Inferior parietal cortex (tissue), 1 donor: ENCODE results near the gene CAPZB.

ENCODE experiments used
- DNase-seq: peaks from one replicate; pipeline ENCODE4 v3.0.0-alpha.2; 2016; ENCODE audit errors: extremely low spot score

The CAPZB gene

GRCh38 chr1:19346026-19346425, 139.3 kb downstream of the CAPZB start:
- DNase-seq: no peak

GRCh38 chr1:19345391-19345790, 139.9 kb downstream of the CAPZB start:
- no peak for DNase-seq

GRCh38 chr1:19344831-19345230, 140.5 kb downstream of the CAPZB start:
- DNase-seq: no peak

GRCh38 chr1:19344372-19344810, 140.9 kb downstream of the CAPZB start:
- no peak for DNase-seq

- no peak for DNase-seq
Measured at GRCh38 chr1:19343617-19344350, 141.6 kb downstream of the CAPZB start.

- DNase-seq: no peak
Measured at GRCh38 chr1:19342894-19343616, 142.3 kb downstream of the CAPZB start.

- DNase-seq: no peak
Measured at GRCh38 chr1:19342062-19342750, 143.1 kb downstream of the CAPZB start.

- peak; percentile 68 for DNase-seq
Measured at GRCh38 chr1:19341201-19342061, 143.9 kb downstream of the CAPZB start.

- DNase-seq: no peak
Measured at GRCh38 chr1:19340387-19340937, 144.9 kb downstream of the CAPZB start.

- DNase-seq: no peak
Measured at GRCh38 chr1:19339214-19339861, 146.0 kb downstream of the CAPZB start.

- no peak for DNase-seq
Measured at GRCh38 chr1:19338323-19338762, 147.0 kb downstream of the CAPZB start.

GRCh38 chr1:19337289-19337688, 148.1 kb downstream of the CAPZB start:
- no peak for DNase-seq

- DNase-seq: no peak
Measured at GRCh38 chr1:19336543-19336942, 148.8 kb downstream of the CAPZB start.

GRCh38 chr1:19333587-19334354, 151.6 kb downstream of the CAPZB start:
- DNase-seq: no peak

- DNase-seq: no peak
Measured at GRCh38 chr1:19332832-19333231, 152.5 kb downstream of the CAPZB start.

- no peak for DNase-seq
Measured at GRCh38 chr1:19331262-19331878, 154.0 kb downstream of the CAPZB start.

GRCh38 chr1:19330449-19331135, 154.7 kb downstream of the CAPZB start:
- DNase-seq: no peak

- DNase-seq: no peak
Measured at GRCh38 chr1:19329611-19330010, 155.7 kb downstream of the CAPZB start.

GRCh38 chr1:19329188-19329587, 156.2 kb downstream of the CAPZB start:
- DNase-seq: no peak
